ENCODE measurements around the gene HS2ST1.

GRCh38 chr1:87017998-87018672 is 103.7 kb downstream of the HS2ST1 start:
- TF ChIP-seq POLR2AphosphoS2 (conservative IDR thresholded peaks at IDR 0.05; ENCODE audit: low read length) (no peak), RAD21 (conservative IDR thresholded peaks at IDR 0.05 in 1 of 2, IDR thresholded peaks at IDR 0.05 in 1 of 2) (no peak), JUNB (IDR thresholded peaks at IDR 0.05) (no peak), CTCF (IDR thresholded peaks at IDR 0.05) (no peak), RARB (CRISPR knock-in tag; IDR thresholded peaks at IDR 0.05) (no peak), TP53 (CRISPR knock-in tag; IDR thresholded peaks at IDR 0.05) (no peak), HOXA7 (CRISPR knock-in tag; IDR thresholded peaks at IDR 0.05) (no peak)
